ENCODE data around the gene RALB. TPM values are rescaled to one million over a fixed set of nuclear protein-coding genes. Genes with fewer than 3 reads are reported as not detected.
A peak's percentile ranks its signal among the peaks of the same experiment; 100 is the strongest.

Gene RALB
- total RNA-seq, 2 experiments from 2014 or later: 34.0 to 34.3 TPM

DNA sequence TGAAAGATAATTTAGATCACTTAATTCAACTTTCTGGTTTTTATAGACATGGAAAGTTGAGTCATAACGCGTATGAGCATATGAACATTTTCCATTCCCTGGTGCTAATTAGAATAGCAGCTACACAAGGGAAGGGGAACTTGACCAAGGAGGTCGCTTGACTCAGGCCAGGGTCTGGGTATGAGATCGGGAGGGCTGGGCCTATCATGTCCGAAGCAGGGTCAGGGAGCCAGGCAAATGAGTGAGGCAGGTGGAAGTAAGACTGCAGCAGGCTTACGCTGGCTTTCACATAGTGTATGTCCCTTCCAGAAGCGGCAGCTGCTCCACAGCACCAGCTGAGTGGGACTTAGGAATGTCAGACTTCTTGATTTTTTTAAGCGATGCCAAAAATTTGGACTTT is 14.7 kb downstream of the RALB start:
- POLR2A ChIA-PET: no interaction called here
- Mint-ChIP-seq H3K4me3 (no peak overlapping the region), H3K4me1 (peaks cover 32% of the 10 kb centered on the region), H3K9me3 (ENCODE audit: low read depth) (no peaks in the 10 kb centered on the region), H3K36me3 (ENCODE audit: low read depth) (peaks cover 16% of the 10 kb centered on the region), H3K27me3 (no peaks in the 10 kb centered on the region), H3K27ac (peak overlapping the region; percentile 82)
- CTCF ChIA-PET: interaction anchor here (1.0 to 1.6 kb wide), 3 partner anchors 39 to 76 kb away, joined by 3 to 5 read pairs (median 3); no protein-coding TSS in a partner anchor
- ATAC-seq: peak; percentile 85
- intact Hi-C loops (cut with DNase I, micrococcal nuclease): loop anchor here in 1 of 2 experiments (5.0 kb wide), 1 partner anchor 35 kb away; no protein-coding TSS in a partner anchor
- peak; percentile 41 for DNase-seq

DNA sequence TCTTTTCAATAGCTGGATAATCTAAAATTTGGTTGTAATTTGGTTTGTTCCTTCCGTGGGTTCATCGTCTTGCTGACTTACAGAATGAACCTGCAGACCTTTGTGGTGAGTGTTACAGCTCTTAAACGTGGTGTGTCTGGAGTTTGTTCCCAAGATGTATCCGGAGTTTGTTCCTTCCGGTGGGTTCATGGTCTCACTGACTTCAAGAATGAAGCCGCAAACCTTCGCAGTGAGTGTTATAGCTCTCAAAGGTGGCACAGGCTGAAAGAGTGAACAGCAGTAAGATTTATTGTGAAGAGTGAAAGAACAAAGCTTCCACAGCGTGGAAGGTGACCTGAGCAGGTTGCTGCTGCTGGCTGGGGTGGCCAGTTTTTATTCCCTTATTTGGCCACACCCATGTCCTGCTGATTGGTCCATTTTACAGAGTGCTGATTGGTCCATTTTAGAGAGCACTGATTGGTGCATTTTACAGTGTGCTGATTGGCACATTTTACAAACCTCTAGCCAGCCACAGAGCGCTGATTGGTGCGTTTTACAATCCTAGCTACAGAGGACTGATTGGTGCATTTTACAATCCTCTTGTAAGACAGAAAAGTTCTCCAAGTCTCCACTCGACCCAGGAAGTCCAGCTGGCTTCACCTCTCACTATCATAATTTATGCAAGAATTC is 16.6 kb downstream of the RALB start:
- Mint-ChIP-seq H3K36me3 (ENCODE audit: low read depth) (peaks cover 16% of the 10 kb centered on the region), H3K27me3 (no peaks in the 10 kb centered on the region), H3K9me3 (ENCODE audit: low read depth) (no peaks in the 10 kb centered on the region), H3K27ac (no peak overlapping the region), H3K4me1 (peaks cover 32% of the 10 kb centered on the region), H3K4me3 (no peak overlapping the region)
- POLR2A ChIA-PET: no interaction called here
- DNase-seq (peak; percentile 13), ATAC-seq (no peak)
- CTCF ChIA-PET: interaction anchor here (0.9 to 1.6 kb wide), 3 partner anchors 9 to 44 kb away, joined by 3 to 6 read pairs (median 5); no protein-coding TSS in a partner anchor
- intact Hi-C loops (cut with DNase I, micrococcal nuclease): loop anchor here in 1 of 2 experiments (5.0 kb wide), 1 partner anchor 37 kb away; no protein-coding TSS in a partner anchor

- Mint-ChIP-seq H3K9me3 (ENCODE audit: low read depth) (no peaks in the 10 kb centered on the region), H3K27me3 (no peaks in the 10 kb centered on the region), H3K27ac (no peak overlapping the region), H3K4me1 (peaks cover 29% of the 10 kb centered on the region), H3K4me3 (no peak overlapping the region), H3K36me3 (ENCODE audit: low read depth) (peaks cover 16% of the 10 kb centered on the region)
- intact Hi-C loops (cut with DNase I, micrococcal nuclease): loop anchor here in 1 of 2 experiments (5.0 kb wide), 1 partner anchor 38 kb away; no protein-coding TSS in a partner anchor
- ChIA-PET CTCF (interaction anchor here (0.7 to 1.6 kb wide), 3 partner anchors 14 to 43 kb away, joined by 3 to 6 read pairs (median 5); no protein-coding TSS in a partner anchor), POLR2A (no interaction called here)
- no peak for ATAC-seq
- no peak for DNase-seq
These were observed 17.2 kb downstream of the RALB start for GRCh38 chr2:120269816-120270215.

- peaks cover 6% of the 10 kb centered on the region for H3K9me3 Mint-ChIP-seq (ENCODE audit: low read depth)
- peaks cover 18% of the 10 kb centered on the region for H3K4me1 Mint-ChIP-seq
- CTCF ChIA-PET: interaction anchor here (1.0 kb wide), 1 partner anchor 12 kb away, joined by 3 read pairs; no protein-coding TSS in a partner anchor
- intact Hi-C loops (cut with DNase I, micrococcal nuclease): no loop called here
- H3K27ac Mint-ChIP-seq: no peak overlapping the region
- POLR2A ChIA-PET: no interaction called here
- no peaks in the 10 kb centered on the region for H3K27me3 Mint-ChIP-seq
- H3K4me3 Mint-ChIP-seq: no peak overlapping the region
- DNase-seq (no peak), ATAC-seq (no peak)
- H3K36me3 Mint-ChIP-seq (ENCODE audit: low read depth): peaks cover 16% of the 10 kb centered on the region
These were observed 19.2 kb downstream of the RALB start for GRCh38 chr2:120271711-120272379.

- Mint-ChIP-seq H3K36me3 (ENCODE audit: low read depth) (peaks cover 16% of the 10 kb centered on the region), H3K27ac (no peak overlapping the region), H3K9me3 (ENCODE audit: low read depth) (peaks cover 6% of the 10 kb centered on the region), H3K27me3 (no peaks in the 10 kb centered on the region), H3K4me3 (no peak overlapping the region), H3K4me1 (peaks cover 11% of the 10 kb centered on the region)
- CTCF ChIA-PET: no interaction called here
- POLR2A ChIA-PET: no interaction called here
- DNase-seq (no peak), ATAC-seq (no peak)
- intact Hi-C loops (cut with DNase I, micrococcal nuclease): no loop called here
These were observed 20.3 kb downstream of the RALB start for GRCh38 chr2:120272763-120273481.

DNA sequence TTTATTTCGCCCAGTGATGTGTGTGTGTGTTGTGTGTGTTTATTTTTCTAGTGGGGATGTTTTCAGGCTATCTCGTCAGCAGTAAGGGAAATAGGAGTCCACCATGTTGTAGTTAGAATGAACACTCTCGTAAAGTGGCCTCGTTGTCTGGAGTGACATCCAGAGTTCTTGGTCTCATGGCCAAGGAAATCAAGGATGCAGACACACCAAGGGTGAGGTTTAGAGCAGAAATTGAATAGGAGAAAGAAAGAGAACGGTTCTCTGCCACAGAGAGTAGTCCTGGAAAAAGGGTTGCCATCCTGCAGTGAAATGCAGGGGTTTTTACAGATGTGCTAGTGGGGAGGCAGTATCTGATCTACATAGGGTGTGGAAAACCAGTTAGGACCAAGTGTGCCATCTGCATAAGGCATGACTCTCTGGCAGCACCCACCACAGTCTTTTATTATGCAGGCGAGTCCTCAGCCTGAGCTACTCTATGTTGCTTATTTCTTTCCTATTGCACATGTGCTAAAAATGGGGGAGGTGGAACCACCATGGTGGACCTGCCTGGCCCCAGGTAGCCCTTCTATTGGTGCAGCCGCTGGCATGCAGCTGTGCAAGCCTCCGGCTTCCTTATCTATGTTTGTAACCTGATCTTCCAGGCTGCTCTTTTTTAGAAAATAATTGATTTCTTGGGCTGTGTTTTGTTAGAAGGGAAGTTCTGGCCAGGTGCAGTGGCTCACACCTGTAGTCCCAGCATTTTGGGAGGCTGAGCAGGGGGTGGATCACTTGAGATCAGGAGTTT is 23.2 kb downstream of the RALB start:
- no peaks in the 10 kb centered on the region for H3K27me3 Mint-ChIP-seq
- ATAC-seq: no peak
- POLR2A ChIA-PET: interaction anchor here (0.5 kb wide), 1 partner anchor 59 kb away, joined by 8 read pairs; no protein-coding TSS in a partner anchor
- peaks cover 6% of the 10 kb centered on the region for H3K9me3 Mint-ChIP-seq (ENCODE audit: low read depth)
- no peak overlapping the region for H3K4me3 Mint-ChIP-seq
- intact Hi-C loops (cut with DNase I, micrococcal nuclease): no loop called here
- no peaks in the 10 kb centered on the region for H3K4me1 Mint-ChIP-seq
- DNase-seq: no peak
- CTCF ChIA-PET: no interaction called here
- no peak overlapping the region for H3K27ac Mint-ChIP-seq
- H3K36me3 Mint-ChIP-seq (ENCODE audit: low read depth): peaks cover 16% of the 10 kb centered on the region

DNA sequence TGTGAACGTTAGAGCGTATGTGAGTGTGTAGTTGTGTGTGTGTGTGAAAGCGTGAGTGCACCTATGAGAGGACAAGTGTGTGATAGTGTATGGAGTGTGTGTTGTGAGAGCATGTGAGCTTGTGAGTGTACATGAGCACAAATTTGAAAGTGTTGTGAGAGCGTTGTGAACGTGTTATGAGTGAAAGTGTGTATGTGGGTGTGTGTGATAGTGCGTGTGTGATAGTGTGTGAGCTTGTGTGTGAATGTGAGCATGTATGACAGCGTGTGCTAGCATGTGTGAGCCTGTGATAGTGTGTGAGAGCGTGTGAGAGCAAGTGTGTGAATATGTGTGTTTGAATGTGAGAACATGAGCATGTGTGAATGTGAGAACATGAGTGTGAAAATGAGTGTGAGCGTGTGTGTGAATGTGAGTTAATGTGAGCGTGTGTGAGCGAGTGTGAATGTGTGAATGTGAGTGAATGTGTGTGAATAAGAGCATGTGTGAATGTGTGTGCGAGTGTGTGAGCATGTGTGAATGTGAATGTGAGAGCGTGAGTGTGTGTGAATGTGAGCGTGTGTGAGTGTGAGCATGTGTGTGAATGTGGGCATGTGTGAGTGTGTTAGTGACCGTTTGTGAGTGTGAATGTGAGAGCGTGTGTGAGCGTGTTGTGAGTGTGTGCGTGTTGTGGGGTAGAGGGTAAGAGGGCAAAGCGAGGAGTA is 25.0 kb downstream of the RALB start:
- no peak overlapping the region for H3K4me3 Mint-ChIP-seq
- peaks cover 6% of the 10 kb centered on the region for H3K9me3 Mint-ChIP-seq (ENCODE audit: low read depth)
- H3K27me3 Mint-ChIP-seq: no peaks in the 10 kb centered on the region
- H3K36me3 Mint-ChIP-seq (ENCODE audit: low read depth): peaks cover 19% of the 10 kb centered on the region
- no peak overlapping the region for H3K27ac Mint-ChIP-seq
- ChIA-PET CTCF (interaction anchor here (0.5 to 0.9 kb wide), 3 partner anchors 9 to 506 kb away, joined by 3 read pairs; no protein-coding TSS in a partner anchor), POLR2A (no interaction called here)
- no peaks in the 10 kb centered on the region for H3K4me1 Mint-ChIP-seq
- ATAC-seq (no peak), DNase-seq (no peak)
- intact Hi-C loops (cut with DNase I, micrococcal nuclease): no loop called here

DNA sequence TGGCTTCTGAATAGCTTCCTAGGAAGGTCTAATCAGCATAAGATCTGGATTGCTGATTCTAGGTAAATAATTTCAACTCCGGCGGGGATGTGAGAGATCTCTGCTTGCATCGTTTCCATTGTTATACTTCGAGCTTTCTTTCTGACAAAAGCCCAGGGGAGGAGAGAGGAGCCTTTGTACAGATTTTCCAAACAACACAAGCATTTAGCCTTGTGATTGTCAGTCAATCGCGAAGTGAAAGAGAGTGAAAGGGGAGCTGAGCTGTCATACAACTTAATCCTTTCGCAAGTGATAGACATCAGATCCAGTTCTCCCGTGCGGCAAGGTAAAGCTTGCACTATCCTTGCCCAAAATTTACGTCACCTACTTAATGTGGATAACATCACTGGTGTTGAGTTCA is 26.2 kb downstream of the RALB start:
- ChIA-PET POLR2A (no interaction called here), CTCF (interaction anchor here (0.7 to 1.0 kb wide), 3 partner anchors 10 to 34 kb away, joined by 3 to 7 read pairs (median 3); no protein-coding TSS in a partner anchor)
- H3K4me1 Mint-ChIP-seq: no peaks in the 10 kb centered on the region
- H3K9me3 Mint-ChIP-seq (ENCODE audit: low read depth): peaks cover 6% of the 10 kb centered on the region
- no peak for ATAC-seq
- peaks cover 21% of the 10 kb centered on the region for H3K36me3 Mint-ChIP-seq (ENCODE audit: low read depth)
- no peaks in the 10 kb centered on the region for H3K27me3 Mint-ChIP-seq
- H3K4me3 Mint-ChIP-seq: no peak overlapping the region
- intact Hi-C loops (cut with DNase I, micrococcal nuclease): no loop called here
- H3K27ac Mint-ChIP-seq: no peak overlapping the region
- no peak for DNase-seq

- no peak overlapping the region for H3K27ac Mint-ChIP-seq
- no peak overlapping the region for H3K4me3 Mint-ChIP-seq
- no peaks in the 10 kb centered on the region for H3K4me1 Mint-ChIP-seq
- DNase-seq (no peak), ATAC-seq (no peak)
- intact Hi-C loops (cut with DNase I, micrococcal nuclease): no loop called here
- CTCF ChIA-PET: interaction anchor here (1.0 kb wide), 1 partner anchor 33 kb away, joined by 7 read pairs; no protein-coding TSS in a partner anchor
- peaks cover 21% of the 10 kb centered on the region for H3K36me3 Mint-ChIP-seq (ENCODE audit: low read depth)
- H3K9me3 Mint-ChIP-seq (ENCODE audit: low read depth): peaks cover 6% of the 10 kb centered on the region
- H3K27me3 Mint-ChIP-seq: no peaks in the 10 kb centered on the region
- POLR2A ChIA-PET: interaction anchor here (0.6 kb wide), 1 partner anchor 9 kb away, joined by 3 read pairs; no protein-coding TSS in a partner anchor
These were observed 27.1 kb downstream of the RALB start for GRCh38 chr2:120279708-120280107.

- ChIA-PET CTCF (interaction anchor here (0.9 to 2.1 kb wide), 5 partner anchors 9 to 31 kb away, joined by 3 to 10 read pairs (median 4); partner anchors contain the start of gene RALB), POLR2A (no interaction called here)
- ATAC-seq (no peak), DNase-seq (no peak)
- Mint-ChIP-seq H3K4me3 (no peak overlapping the region), H3K27me3 (no peaks in the 10 kb centered on the region), H3K36me3 (ENCODE audit: low read depth) (peaks cover 19% of the 10 kb centered on the region), H3K9me3 (ENCODE audit: low read depth) (no peaks in the 10 kb centered on the region), H3K4me1 (peaks cover 22% of the 10 kb centered on the region), H3K27ac (no peak overlapping the region)
- intact Hi-C loops (cut with DNase I, micrococcal nuclease): no loop called here
These were observed 31.0 kb downstream of the RALB start for GRCh38 chr2:120283649-120284048.
